Stimulated activated CD4-positive, alpha-beta T cell treated with anti-CD3 and anti-CD28 coated beads, Interleukin-2, amount 100 ng/mL, for 4 hours (primary cell): ENCODE measurements around the gene PITHD1.
"Not testable (repeated sequence)": the region's sequence is repeated elsewhere in the genome, so short reads cannot be mapped to it uniquely, and the experiment has no call there.

ENCODE experiments used
- DNase-seq: peaks from one replicate; pipeline ENCODE4 v3.0.0-alpha.2; 2020; ENCODE audit warnings: low read depth

The PITHD1 gene

GRCh38 chr1:23799255-23799569 lies 21.0 kb downstream of the PITHD1 start:
- no peak for DNase-seq

DNA sequence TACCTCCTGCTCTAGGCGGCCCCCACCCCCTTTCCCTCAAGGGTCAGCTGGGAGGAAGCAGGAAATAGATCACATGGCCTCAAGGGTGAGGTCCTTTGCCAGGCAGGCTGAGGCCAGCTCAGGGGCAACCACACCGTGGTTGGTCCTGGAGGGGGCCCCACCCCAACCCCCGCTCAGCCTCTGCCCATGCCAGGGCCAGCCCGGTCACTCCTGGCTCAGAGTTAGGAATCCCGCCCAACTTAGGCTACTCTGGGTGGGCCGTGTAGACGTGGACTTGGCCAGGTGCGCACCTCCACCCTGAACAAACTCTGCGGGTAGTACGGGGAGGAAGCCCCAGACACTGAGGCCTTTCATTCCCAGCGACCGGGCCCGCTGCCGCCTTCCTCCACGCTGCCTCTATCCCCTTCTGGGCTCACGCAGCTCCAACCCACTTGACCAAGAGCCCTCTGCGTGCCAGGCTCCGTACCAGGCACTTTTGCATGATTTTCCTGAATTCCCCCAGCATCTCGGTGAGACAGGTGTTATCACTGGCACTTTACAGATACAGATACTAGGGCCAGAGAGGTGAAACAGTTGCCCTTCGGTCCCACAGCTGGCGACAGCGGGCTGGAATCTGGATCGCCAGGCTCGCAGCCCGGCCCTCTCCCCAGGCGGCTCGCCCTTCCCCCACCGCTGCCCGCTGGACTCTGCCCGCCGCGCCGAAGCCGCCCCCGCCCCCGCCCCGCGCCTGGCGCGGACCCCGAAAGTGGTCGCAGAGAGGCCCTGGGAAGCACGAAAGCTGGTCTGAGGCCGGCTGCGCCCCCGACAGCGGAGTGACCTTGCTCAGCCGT lies 21.6 kb downstream of the PITHD1 start:
- no peak for DNase-seq

GRCh38 chr1:23800400-23801337 lies 22.5 kb downstream of the PITHD1 start, which contains the start of gene GALE:
TSS of gene GALE (minus strand) at chr1:23800754. CDS start at chr1:23799007, 1,747 bp downstream.
- DNase-seq: peak; percentile 96

DNA sequence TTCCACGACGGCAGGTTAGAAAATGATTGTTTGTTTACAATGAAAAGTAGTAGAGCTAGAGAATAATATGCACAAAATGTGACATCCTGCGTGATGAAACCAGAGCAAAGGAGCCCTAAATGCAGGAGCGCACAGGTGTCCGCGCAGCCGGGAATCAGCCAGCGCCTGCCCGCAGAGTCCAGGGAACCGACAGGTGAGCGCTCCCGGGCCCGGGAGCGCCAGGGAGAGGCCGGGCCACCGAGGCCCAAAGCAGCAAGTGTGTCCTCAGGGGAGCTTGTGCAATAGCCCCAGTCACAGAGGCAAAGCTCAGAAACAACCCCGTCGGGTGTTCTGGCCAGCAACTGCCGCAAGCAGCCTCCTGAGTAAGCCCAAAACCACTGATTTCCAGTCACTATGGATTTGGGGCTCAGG lies 23.1 kb downstream of the PITHD1 start:
- DNase-seq: no peak

DNA sequence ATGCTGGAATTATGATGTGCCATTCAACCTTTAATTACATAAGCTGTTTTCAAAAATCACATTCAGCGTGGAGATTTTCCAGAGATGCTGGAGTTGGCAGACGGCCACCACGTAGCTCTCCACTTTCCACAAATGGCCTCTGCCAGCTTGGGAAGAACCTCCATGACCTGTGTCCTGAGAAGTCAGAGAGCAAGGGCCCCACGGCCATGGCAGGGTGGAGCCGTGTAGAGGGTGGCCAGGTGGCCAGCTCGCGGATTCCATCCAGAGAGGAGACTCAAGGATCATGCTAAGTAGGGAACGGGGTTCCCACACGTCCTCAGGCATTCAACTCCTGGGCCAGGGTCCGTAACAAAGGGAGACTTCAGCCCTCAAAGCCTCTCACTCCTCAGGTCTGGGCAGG lies 23.7 kb downstream of the PITHD1 start:
- DNase-seq: no peak

- not testable (repeated sequence) for DNase-seq
Observed at GRCh38 chr1:23802809-23803342, 24.7 kb downstream of the PITHD1 start.

DNA sequence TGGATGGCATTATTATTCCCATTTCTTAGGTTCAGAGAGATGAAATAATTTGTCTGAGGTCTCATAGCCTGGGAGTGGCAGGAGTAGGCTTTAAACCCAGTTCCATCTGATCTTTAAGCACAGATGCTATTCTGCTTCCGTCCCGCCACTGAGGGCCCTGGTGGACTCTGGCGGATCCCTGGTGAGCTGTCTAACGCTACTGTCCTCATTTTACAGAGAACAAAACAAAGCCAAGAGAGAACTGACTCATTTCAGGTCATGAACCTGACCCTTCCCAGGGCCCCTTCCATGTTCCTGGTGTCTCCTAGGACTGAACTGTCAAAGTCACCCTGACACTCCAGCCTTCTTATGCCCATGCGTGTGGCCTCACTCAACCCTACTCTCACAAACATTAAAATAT lies 25.5 kb downstream of the PITHD1 start:
- DNase-seq: no peak

- no peak for DNase-seq
Observed at GRCh38 chr1:23804183-23804835, 26.1 kb downstream of the PITHD1 start.

DNA sequence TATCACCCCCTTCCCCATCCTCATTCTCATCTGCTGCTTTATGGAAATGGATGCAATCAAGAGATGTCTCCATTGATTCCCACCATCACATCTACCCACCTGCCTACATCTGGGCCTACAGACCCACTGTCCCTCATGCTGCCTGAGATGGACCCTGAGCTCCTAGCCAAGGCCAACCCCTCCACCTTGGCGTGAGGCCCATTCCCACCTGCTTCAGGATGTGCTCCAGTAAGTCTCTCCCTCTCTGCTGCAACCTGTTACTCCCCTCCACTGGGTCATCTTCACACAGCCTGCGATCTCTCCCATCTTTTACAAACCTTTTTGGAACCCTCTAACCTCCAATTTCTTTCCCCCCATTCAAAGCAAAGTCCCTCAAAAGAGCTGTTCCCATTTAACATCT lies 26.8 kb downstream of the PITHD1 start:
- DNase-seq: no peak

DNA sequence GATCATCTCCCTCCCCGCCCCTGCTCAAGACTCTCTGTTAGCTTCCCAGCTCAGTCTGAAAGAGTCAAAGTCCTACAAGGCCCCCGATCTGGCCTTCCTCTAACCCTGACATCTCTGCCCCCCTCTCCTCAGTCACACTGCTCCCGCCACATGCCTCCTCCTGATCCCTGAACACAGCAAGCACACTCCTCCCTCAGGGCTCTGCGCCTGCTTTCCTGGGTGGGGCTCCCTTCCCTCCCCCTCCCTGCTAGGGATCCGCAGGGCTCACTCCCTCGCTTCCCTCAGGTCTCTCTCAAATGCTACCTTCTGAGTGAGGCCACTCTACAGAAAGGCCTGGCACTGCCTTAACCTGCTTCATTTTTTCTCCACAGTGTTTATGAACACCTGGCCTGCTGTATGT lies 28.1 kb downstream of the PITHD1 start:
- no peak for DNase-seq

GRCh38 chr1:23807453-23807852 lies 29.2 kb downstream of the PITHD1 start:
- DNase-seq: no peak

- peak; percentile 72 for DNase-seq
Observed at GRCh38 chr1:23809751-23810171, 31.5 kb downstream of the PITHD1 start.

DNA sequence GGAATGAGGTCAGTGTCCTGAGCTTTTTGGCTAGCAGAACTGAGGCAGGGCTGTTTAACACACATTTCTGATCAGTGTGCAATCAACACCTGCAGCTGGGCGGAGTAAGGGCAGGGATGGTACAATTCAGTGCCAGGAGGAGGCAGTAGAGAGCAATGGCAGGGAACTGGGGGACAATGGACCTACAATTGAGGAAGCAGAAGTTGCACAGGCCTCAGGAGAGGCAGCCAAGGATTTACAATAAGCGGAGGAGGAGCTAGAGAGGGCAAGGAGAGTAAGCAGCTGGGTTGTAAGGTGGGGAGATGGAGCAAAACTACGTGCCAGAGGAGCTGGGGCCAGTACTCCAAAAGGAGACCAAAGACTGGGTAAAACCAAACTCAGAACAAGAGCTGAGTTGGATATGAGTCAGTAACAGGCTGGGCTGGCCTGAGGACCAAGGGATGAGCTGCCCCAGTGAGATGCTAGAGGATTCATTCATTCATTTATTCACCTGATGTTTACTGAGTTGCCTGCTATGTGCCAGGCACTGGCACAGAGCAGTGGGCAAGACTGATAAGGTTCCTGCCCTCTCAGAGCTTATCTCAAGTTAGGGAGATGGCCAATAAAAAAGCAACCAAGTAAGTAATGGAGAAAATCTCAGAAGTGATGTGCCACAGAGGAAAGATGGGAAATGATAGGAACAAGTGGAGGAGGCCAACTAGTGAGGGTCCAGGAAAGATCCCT lies 32.8 kb downstream of the PITHD1 start:
- no peak for DNase-seq

GRCh38 chr1:23814016-23814415 lies 35.8 kb downstream of the PITHD1 start:
- DNase-seq: no peak

DNA sequence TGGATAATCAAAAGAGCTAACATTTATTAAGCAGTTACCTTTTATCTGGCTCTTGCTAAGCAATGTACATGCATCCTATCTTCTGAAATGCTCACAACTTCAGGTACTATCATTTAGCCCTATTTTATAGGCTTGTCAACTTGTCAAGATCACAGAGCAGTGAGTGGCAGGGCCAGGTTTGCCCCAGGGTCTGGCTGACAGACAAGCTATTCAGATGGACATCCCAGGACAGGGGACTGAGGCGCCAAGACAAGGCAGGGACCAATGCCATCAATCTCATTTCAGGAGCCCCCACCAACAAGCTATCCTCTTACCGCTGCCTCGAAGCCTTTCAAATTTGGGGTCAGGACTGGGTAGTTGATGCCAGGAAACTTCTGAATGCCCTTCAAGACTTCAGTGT lies 38.1 kb downstream of the PITHD1 start:
- DNase-seq: no peak

DNA sequence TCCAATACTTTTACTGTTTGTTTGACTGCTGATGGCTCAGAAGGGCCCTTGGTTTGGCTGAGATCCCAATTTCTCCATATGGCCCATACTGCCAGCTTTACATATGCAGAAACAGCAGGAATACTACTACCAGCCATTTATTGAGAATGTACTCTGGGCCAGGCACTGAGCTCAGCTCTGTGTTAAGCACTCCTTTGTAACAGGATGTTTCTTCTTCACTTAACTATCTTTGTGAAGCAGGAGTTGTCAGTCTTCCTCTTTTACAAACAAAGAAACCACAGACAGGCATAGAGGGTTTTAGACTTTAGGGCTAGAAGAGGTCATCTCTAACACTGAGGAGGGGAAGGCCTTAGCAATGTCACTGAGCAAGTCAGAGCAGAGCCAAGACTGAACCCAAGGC lies 38.7 kb downstream of the PITHD1 start:
- no peak for DNase-seq

- DNase-seq: no peak
Observed at GRCh38 chr1:23817633-23818032, 39.4 kb downstream of the PITHD1 start.

GRCh38 chr1:23823767-23824166 lies 45.5 kb downstream of the PITHD1 start:
- DNase-seq: no peak

DNA sequence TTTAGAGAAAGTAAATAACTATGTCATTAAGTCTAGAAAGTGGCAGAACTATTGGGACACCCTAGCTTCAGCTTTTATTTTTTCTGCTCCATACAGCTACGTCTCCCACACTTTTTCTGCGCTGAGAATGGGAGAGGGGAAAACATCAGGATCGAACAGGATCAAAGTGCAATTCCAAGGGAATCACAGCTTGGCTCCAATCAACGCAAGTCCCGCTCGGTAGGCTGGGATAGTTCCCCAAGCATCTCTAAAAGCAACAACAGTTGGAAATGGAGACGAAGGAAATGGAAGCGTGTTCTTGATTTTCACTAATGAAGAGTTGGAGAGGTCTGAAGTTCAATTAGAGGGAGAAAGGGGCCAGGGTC lies 46.5 kb downstream of the PITHD1 start:
- DNase-seq: no peak

DNA sequence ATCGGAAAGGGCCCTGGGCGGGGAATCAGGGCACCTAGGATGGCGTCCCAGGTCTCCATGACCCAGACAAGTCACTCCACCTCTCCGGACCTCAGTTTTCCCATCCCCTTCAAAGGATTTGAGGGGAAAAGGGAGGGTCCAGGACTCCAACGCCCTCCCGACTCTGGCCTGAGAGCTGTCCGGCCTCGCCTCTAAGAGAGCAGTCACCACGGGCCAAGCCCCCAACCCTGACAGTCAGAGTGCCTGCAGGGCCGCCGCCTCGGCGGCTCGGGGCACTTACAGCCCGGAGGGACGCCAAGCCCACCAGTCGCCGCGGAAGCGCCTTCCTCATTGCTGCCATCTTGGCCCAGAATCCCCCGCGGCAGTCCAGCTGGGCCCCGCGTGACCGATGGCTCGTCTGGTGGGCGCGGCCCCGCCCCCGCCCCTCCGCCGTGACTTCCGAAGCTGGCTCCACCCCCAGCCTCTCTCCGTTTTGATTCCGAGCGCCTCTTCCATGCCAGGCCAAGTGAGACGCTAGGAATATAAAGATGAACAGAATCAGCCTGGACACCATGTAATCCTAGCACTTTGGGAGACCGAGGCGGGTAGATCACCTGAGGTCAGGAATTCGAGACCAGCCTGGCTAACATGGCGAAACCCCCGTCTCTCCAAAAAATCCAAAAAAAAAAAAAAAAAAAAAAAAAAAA lies 47.0 kb downstream of the PITHD1 start, which contains the start of gene HMGCL:
HMGCL (minus strand) TSS at position 354 of the 686 bp plus-strand sequence; CDS start at position 340, 14 bp downstream.
- peak; percentile 84 for DNase-seq
